Uterus (tissue), 2 donors: ENCODE results near the gene TTI1.

Experiments used
- CTCF ChIP-seq, 4 experiments: fragments of 200-600 bp in 2 of 4; fragments of 450-650 bp in 2 of 4; sonication (generic) in 2 of 4; IDR thresholded peaks; one replicate each; pipeline ENCODE4 v1.5.1; 2016 to 2019; ENCODE audit warnings: antibody characterized with exemption in 4 of 4, mild to moderate bottlenecking in 2 of 4, moderate library complexity in 1 of 4
- POLR2A ChIP-seq, 2 donors: fragments of 450-650 bp; IDR thresholded peaks; one replicate each; pipeline ENCODE4 v1.6.1; 2016; ENCODE audit warnings: antibody characterized with exemption in 2 of 2, mild to moderate bottlenecking in 1 of 2, moderate library complexity in 1 of 2

- TF ChIP-seq CTCF (IDR thresholded peaks at IDR 0.05) (no peak), POLR2A (IDR thresholded peaks at IDR 0.05) (no peak)
Observed at GRCh38 chr20:38040276-38040675, 7.0 kb upstream of the TTI1 start.
